ENCODE data around the gene EHMT1. TPM values are rescaled to one million over a fixed set of nuclear protein-coding genes. Genes with fewer than 3 reads are reported as not detected.
"Not testable (repeated sequence)": the region's sequence is repeated elsewhere in the genome, so short reads cannot be mapped to it uniquely, and the experiment has no call there.

Gene EHMT1
- total RNA-seq, 2 donors from 2014 or later, result 24.1 to 34.6 TPM

- Histone ChIP-seq H3K9me3 (no peaks in the 10 kb centered on the region), H3K36me3 (peaks cover 12% of the 10 kb centered on the region), H3K27me3 (no peaks in the 10 kb centered on the region), H3K27ac (no peak overlapping the region), H3K4me3 (no peak overlapping the region), H3K4me1 (peaks cover 0 to 10% of the 10 kb centered on the region in 2 donors)
- no peak for DNase-seq (ENCODE audit: low spot score)
- TF ChIP-seq CTCF (IDR thresholded peaks at IDR 0.05), result no peak
These were observed 92.9 kb downstream of the EHMT1 start for GRCh38 chr9:137711678-137712105.

GRCh38 chr9:137715321-137715720, 96.5 kb downstream of the EHMT1 start:
- no peak for DNase-seq (ENCODE audit: low spot score)
- H3K36me3 ChIP-seq, result peaks cover 28% of the 10 kb centered on the region
- H3K27me3 ChIP-seq, result no peaks in the 10 kb centered on the region
- peaks cover 0 to 10% of the 10 kb centered on the region in 2 donors for H3K9me3 ChIP-seq
- no peak overlapping the region for H3K4me3 ChIP-seq
- H3K4me1 ChIP-seq, result no peaks in the 10 kb centered on the region
- H3K27ac ChIP-seq, result no peak overlapping the region
- TF ChIP-seq CTCF (IDR thresholded peaks at IDR 0.05), result no peak

GRCh38 chr9:137715866-137716693, 97.3 kb downstream of the EHMT1 start:
- not testable (repeated sequence) for DNase-seq (ENCODE audit: low spot score); H3K4me3 ChIP-seq; H3K27me3 ChIP-seq; H3K27ac ChIP-seq; H3K4me1 ChIP-seq; H3K9me3 ChIP-seq
- peaks cover 30% of the 10 kb centered on the region for H3K36me3 ChIP-seq

GRCh38 chr9:137716694-137717287, 98.0 kb downstream of the EHMT1 start:
- no peak overlapping the region for H3K4me3 ChIP-seq
- H3K27ac ChIP-seq, result no peak overlapping the region
- no peak for DNase-seq (ENCODE audit: low spot score)
- H3K4me1 ChIP-seq, result no peaks in the 10 kb centered on the region
- H3K36me3 ChIP-seq, result peaks cover 30% of the 10 kb centered on the region
- H3K27me3 ChIP-seq, result no peaks in the 10 kb centered on the region
- H3K9me3 ChIP-seq, result peaks cover 0 to 10% of the 10 kb centered on the region in 2 donors
- TF ChIP-seq CTCF (IDR thresholded peaks at IDR 0.05), result no peak

GRCh38 chr9:137717776-137718327, 99.0 kb downstream of the EHMT1 start:
- H3K9me3 ChIP-seq, result peaks cover 0 to 10% of the 10 kb centered on the region in 2 donors
- DNase-seq (ENCODE audit: low spot score), result no peak
- no peak overlapping the region for H3K27ac ChIP-seq
- peaks cover 25% of the 10 kb centered on the region for H3K36me3 ChIP-seq
- no peak overlapping the region for H3K4me3 ChIP-seq
- no peaks in the 10 kb centered on the region for H3K4me1 ChIP-seq
- TF ChIP-seq CTCF (IDR thresholded peaks at IDR 0.05), result no peak
- no peaks in the 10 kb centered on the region for H3K27me3 ChIP-seq

- H3K4me3 ChIP-seq, result no peak overlapping the region
- DNase-seq (ENCODE audit: low spot score), result no peak
- peaks cover 0 to 10% of the 10 kb centered on the region in 2 donors for H3K9me3 ChIP-seq
- peaks cover 0 to 3% of the 10 kb centered on the region in 2 donors for H3K4me1 ChIP-seq
- peaks cover 25% of the 10 kb centered on the region for H3K36me3 ChIP-seq
- no peak overlapping the region for H3K27ac ChIP-seq
- no peaks in the 10 kb centered on the region for H3K27me3 ChIP-seq
- no peak for TF ChIP-seq CTCF (IDR thresholded peaks at IDR 0.05)
These were observed 100.4 kb downstream of the EHMT1 start for GRCh38 chr9:137719194-137719593.

Measured in right atrium auricular region (tissue), 2 donors.